NOMO-1 treated with dmso at 0.1 percent for 144 hours (cell line): ENCODE data around the gene UNC5CL.
A peak's percentile ranks its signal among the peaks of the same experiment; 100 is the strongest.
"Not testable (repeated sequence)": the region's sequence is repeated elsewhere in the genome, so short reads cannot be mapped to it uniquely, and the experiment has no call there.

Source experiments
- DNase-seq: peaks from one replicate; lab custom pipeline; 2025; ENCODE audit not compliant: unreplicated experiment; lab: John Stamatoyannopoulos, UW

The UNC5CL gene

GRCh38 chr6:41040101-41040939 is 1.3 kb upstream of the UNC5CL start:
- DNase-seq: no peak

- DNase-seq: no peak
Measured at GRCh38 chr6:41038205-41038604, 816 bp downstream of the UNC5CL start.

- DNase-seq: no peak
Measured at GRCh38 chr6:41037107-41037900, 1.7 kb downstream of the UNC5CL start.

DNA sequence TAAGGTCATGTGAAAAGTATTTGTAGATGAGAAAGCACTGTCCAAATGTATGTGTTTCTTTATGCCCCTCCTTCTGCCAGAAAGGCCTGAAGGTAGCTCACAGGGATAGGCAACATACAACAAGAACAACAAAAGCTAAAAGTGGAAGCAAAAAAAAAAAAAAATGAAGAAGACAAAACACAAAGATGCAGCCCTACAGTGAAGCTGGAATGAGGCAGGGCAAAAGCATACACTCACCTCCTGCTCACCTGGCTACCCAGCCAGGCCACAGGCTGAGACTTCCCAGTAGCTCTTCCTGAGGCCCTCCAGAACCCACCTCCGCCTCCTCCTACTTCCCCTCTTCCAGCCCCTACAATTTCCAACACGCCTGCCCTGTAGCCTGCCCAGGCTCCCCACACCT is 2.4 kb downstream of the UNC5CL start:
- no peak for DNase-seq

DNA sequence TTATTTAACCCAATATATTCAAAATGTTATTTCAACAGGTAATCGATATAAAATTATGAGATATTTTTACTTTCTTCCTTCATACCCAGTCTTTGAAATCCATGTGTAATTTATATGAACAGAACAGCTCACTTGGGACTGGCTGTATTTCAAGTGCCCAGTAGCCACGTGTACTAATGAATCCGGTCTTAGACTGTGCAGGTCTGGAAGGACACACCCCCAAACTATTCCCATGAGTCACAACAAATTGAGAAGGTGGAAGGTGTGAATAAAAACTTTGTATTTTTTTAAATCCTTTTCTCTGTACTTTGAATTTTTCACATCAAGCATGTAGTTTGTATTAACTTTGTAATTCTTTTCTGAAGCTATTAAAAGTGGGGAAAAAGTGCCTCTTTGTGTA is 2.8 kb downstream of the UNC5CL start:
- DNase-seq: no peak

DNA sequence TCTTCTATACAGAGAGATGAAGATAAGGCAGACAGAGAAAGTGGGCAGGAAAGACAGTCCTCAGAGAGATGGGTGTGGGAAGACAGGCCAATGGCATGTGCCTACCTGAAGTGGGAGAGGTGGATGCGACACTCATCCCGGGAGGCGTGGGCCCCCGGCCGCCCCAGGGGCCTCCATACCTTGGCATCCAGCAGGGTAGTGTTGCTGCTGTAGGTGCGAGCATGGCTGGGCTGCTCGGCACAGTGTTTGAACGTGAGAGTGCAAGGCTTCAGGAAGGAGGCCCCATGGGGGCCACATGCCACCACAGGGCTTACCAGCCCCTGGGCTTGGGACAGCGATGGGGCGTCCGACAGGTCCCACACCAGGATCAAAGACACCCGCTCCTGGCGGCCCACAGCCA is 5.2 kb downstream of the UNC5CL start:
- DNase-seq: no peak

DNA sequence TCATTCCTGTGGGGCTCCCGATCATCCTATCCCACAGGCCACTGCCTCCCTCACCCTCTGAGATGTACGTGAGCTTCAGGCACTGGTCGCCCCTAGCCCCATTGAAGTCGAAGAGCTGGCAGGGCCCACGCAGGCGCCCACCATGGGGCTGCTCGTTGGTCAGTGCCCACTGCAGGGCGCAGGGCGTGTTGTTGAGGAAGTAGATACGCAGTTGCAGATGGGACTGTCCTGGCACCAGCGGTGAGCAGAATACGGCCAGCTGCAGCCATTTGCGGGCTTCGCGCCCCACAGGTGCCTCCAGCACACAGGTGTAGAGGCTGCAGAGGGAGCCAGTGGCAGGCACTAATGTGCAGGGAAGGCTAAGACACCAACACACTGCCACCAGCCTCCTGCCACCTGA is 6.2 kb downstream of the UNC5CL start:
- no peak for DNase-seq

- DNase-seq: no peak
Measured at GRCh38 chr6:41028561-41029412, 10.2 kb downstream of the UNC5CL start.

GRCh38 chr6:41027799-41028560 is 11.0 kb downstream of the UNC5CL start:
- DNase-seq: peak; percentile 72

- DNase-seq: no peak
Measured at GRCh38 chr6:41027241-41027640, 11.8 kb downstream of the UNC5CL start.

DNA sequence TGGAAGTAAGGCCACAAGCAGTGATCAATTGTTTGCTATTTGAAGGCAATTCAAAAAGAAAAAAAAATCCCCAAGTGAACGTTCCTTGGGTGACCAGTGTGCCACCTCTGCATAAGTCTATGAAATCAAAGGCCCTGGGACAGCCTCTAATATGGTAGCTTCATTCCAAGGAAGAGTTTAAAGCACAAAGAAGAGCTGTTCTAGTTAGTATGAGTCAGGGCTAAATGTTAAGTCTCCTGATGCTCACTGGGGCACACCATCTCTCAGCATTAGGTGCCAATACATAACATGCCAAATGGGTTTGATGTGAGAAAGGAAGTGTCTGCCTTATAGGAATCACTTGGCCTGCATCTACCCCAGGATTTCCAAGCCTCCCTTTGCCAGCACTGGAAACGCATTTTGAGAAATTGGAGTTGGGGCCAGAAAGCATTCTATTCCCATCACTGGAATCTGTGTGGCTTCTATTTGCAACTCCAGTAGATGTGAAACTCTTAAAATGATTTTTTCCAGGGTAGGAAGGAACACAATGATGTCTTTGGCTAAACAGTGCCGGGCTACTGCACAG is 13.0 kb downstream of the UNC5CL start:
- DNase-seq: no peak

- no peak for DNase-seq
Measured at GRCh38 chr6:41023114-41023513, 15.9 kb downstream of the UNC5CL start.

DNA sequence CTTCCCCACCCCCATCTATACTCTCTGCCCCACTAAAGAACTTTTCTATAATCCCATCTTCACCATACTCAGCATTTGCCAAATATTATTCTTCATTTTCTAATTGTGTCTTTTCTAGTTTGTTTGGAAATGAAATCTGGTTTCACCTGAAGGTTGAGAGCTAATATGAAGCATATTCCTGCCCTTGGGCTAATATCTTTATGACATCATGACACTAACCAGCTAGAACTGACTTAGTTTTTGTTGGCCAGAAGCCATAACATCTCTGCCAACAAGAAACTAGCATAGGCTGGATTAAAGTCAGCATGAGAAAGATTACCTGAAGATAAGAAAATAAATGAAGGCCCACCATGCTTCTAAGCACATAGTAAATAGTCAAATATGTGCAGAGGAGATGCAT is 16.7 kb downstream of the UNC5CL start:
- no peak for DNase-seq

DNA sequence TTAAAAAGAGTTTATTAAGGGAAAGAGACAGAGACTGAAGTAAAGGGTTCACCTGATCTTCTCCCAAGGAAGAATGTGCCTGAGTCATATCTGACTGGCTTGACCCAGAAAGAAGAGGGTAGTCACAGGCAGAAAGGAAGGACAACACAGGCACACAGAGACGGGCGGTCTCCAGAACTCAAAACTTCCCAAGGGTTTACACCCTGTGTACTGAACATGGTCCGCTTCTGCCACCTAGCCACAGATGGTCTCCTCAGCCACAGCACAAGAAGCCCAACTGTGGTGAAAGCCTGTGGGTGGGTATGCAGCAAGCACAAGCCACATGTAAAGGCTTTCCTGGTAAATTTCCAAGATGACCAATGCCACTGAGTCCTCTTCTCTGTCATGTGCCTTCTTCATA is 17.2 kb downstream of the UNC5CL start:
- DNase-seq: no peak

GRCh38 chr6:41017663-41018062 is 21.4 kb downstream of the UNC5CL start:
- DNase-seq: no peak

- not testable (repeated sequence) for DNase-seq
Measured at GRCh38 chr6:41015860-41016259, 23.2 kb downstream of the UNC5CL start.

DNA sequence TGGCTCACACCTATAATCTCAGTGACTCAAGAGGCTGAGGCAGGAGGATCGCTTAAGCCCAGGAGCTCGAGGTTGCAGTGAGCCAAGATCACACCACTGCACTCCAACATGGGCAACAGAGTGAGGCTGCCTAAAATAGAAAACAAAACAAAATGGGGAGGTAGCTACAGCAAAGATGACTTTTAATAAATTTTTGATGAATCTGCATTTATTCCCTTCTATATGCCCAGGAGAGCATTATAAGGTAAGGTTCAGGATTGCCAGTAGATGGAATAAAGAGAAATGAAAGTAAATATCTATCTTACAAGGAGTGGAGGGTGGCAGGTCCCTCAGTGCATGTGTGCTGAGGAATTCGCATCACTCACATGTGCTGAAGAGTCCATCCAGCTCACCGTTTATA is 24.2 kb downstream of the UNC5CL start:
- DNase-seq: no peak

GRCh38 chr6:41013466-41014153 is 25.4 kb downstream of the UNC5CL start:
- no peak for DNase-seq

DNA sequence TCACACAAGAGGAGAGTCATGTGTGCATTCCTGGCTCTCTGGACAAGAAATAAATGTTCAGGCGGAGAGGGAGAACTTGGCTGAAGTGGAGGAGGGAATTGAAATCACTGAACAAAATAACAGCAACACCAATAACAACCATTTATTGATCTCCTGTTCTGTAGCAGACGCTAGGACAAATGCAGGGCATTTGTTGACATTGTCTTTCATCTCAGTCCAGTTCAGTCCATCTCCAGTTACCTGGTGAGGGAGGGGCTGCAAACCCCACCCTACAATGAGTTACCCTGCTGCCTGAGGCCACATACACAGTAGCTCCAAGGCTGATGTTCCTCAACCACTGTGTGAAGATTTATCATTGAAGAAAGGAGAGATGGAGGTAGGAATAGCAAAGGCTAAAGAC is 27.3 kb downstream of the UNC5CL start:
- no peak for DNase-seq

DNA sequence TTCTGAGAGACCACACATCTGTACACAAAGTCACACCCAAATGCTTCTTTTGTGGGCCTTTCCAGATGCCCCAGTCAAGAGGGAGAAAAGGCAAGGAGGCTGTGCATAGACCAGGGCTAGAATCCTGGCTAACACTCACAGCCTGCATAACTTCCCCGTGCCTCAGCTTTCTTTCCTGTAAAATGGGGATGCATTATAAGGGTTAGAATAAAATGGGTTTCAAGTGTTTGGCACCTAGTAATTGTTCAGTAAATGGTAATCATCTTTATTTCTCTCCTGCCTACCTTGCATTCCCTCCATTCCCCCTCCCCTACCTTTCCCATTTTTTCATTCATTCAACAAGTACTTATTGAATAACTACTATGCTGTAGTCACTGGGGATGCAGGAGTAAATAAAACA is 29.4 kb downstream of the UNC5CL start:
- no peak for DNase-seq
